ENCODE results near the gene PODN. TPM values are rescaled to one million over a fixed set of nuclear protein-coding genes. Genes with fewer than 3 reads are reported as not detected.
A peak's percentile ranks its signal among the peaks of the same experiment; 100 is the strongest.

Gene PODN
- total RNA-seq, 3 donors from 2014 or later (not counting 1 experiment from before 2014, with no cell fraction given), result 8.8 to 13.2 (median 11.2) TPM

GRCh38 chr1:53087332-53088285, 25.6 kb downstream of the PODN start:
- Histone ChIP-seq H3K4me1 (ENCODE audit: control insufficient read depth, insufficient read depth, low read length) (peaks cover 39% of the 10 kb centered on the region), H3K27me3 (ENCODE audit: control insufficient read depth, insufficient read depth, low read length) (no peaks in the 10 kb centered on the region), H3K4me3 (ENCODE audit: low read length) (no peak overlapping the region), H3K9me3 (ENCODE audit: control insufficient read depth, insufficient read depth, low read length) (no peaks in the 10 kb centered on the region), H3K36me3 (ENCODE audit: control insufficient read depth, insufficient read depth, low read length) (no peaks in the 10 kb centered on the region), H3K27ac (ENCODE audit: low read length) (no peak overlapping the region)
- DNase-seq (no peak), ATAC-seq (no peak)
- H3K4me3 Mint-ChIP-seq, result no peak overlapping the region
- 89% methylated on average over 27 of the region's 27 CpGs for WGBS (ENCODE audit: insufficient coverage)
- H3K27ac Mint-ChIP-seq, result no peak overlapping the region
- no peaks in the 10 kb centered on the region for H3K9me3 Mint-ChIP-seq
- H3K27me3 Mint-ChIP-seq (ENCODE audit: low read depth in 2 of 2), result no peaks in the 10 kb centered on the region
- peaks cover 24 to 31% of the 10 kb centered on the region in 2 donors for H3K4me1 Mint-ChIP-seq
- no peak for TF ChIP-seq CTCF (IDR thresholded peaks at IDR 0.05)
- H3K36me3 Mint-ChIP-seq, result no peaks in the 10 kb centered on the region
- intact Hi-C loops (cut with micrococcal nuclease), result no loop called here

- Mint-ChIP-seq H3K4me3 (peak overlapping the region; percentile 26), H3K4me1 (peaks cover 13 to 20% of the 10 kb centered on the region in 2 donors), H3K36me3 (no peaks in the 10 kb centered on the region), H3K9me3 (no peaks in the 10 kb centered on the region), H3K27me3 (ENCODE audit: low read depth in 2 of 2) (no peaks in the 10 kb centered on the region), H3K27ac (peak overlapping the region in 1 of 2 donors; percentile 38)
- WGBS (ENCODE audit: insufficient coverage), result 93% methylated on average over 19 of the region's 19 CpGs
- Histone ChIP-seq H3K9me3 (ENCODE audit: control insufficient read depth, insufficient read depth, low read length) (no peaks in the 10 kb centered on the region), H3K4me1 (ENCODE audit: control insufficient read depth, insufficient read depth, low read length) (peaks cover 28% of the 10 kb centered on the region), H3K27me3 (ENCODE audit: control insufficient read depth, insufficient read depth, low read length) (no peaks in the 10 kb centered on the region), H3K4me3 (ENCODE audit: low read length) (no peak overlapping the region), H3K27ac (ENCODE audit: low read length) (no peak overlapping the region), H3K36me3 (ENCODE audit: control insufficient read depth, insufficient read depth, low read length) (no peaks in the 10 kb centered on the region)
- TF ChIP-seq CTCF (IDR thresholded peaks at IDR 0.05), result no peak
- ATAC-seq (no peak), DNase-seq (no peak)
- intact Hi-C loops (cut with micrococcal nuclease), result no loop called here
Measured at GRCh38 chr1:53088616-53089300, 26.7 kb downstream of the PODN start.

- 90% methylated on average over 11 of the region's 11 CpGs for WGBS (ENCODE audit: insufficient coverage)
- H3K36me3 ChIP-seq (ENCODE audit: control insufficient read depth, insufficient read depth, low read length), result no peaks in the 10 kb centered on the region
- DNase-seq (no peak), ATAC-seq (no peak)
- peak overlapping the region; percentile 50 for H3K4me3 ChIP-seq (ENCODE audit: low read length)
- H3K27ac Mint-ChIP-seq, result peak overlapping the region; percentile 38 to 60
- TF ChIP-seq CTCF (IDR thresholded peaks at IDR 0.05), result no peak
- intact Hi-C loops (cut with micrococcal nuclease), result no loop called here
- peaks cover 19% of the 10 kb centered on the region for H3K4me1 ChIP-seq (ENCODE audit: control insufficient read depth, insufficient read depth, low read length)
- peak overlapping the region; percentile 25 for H3K27ac ChIP-seq (ENCODE audit: low read length)
- peak overlapping the region; percentile 78 for H3K4me3 Mint-ChIP-seq
- no peaks in the 10 kb centered on the region for H3K27me3 Mint-ChIP-seq (ENCODE audit: low read depth in 2 of 2)
- H3K27me3 ChIP-seq (ENCODE audit: control insufficient read depth, insufficient read depth, low read length), result no peaks in the 10 kb centered on the region
- H3K4me1 Mint-ChIP-seq, result peaks cover 5 to 11% of the 10 kb centered on the region in 2 donors
- no peaks in the 10 kb centered on the region for H3K36me3 Mint-ChIP-seq
- H3K9me3 ChIP-seq (ENCODE audit: control insufficient read depth, insufficient read depth, low read length), result no peaks in the 10 kb centered on the region
- H3K9me3 Mint-ChIP-seq, result no peaks in the 10 kb centered on the region
Measured at GRCh38 chr1:53089478-53090226, 27.6 kb downstream of the PODN start.

Measured in natural killer cell (primary cell).